Stimulated activated CD4-positive, alpha-beta T cell treated with anti-CD3 and anti-CD28 coated beads, Interleukin-1b, Interleukin-23, amount 100 ng/mL, for 4 hours (primary cell): Measurements from ENCODE around the gene IGFBP5.

ENCODE experiments used
- DNase-seq, 2 donors: peaks; one replicate each; pipeline ENCODE4 v3.0.0-alpha.2; 2020; ENCODE audit warnings: low read depth in 2 of 2

IGFBP5 gene

GRCh38 chr2:216695401-216695821 is at the start of gene IGFBP5:
Gene IGFBP5, minus strand, starts transcription at chr2:216695549. Its CDS starts 774 bp downstream, at chr2:216694775.
- DNase-seq, result no peak

DNA sequence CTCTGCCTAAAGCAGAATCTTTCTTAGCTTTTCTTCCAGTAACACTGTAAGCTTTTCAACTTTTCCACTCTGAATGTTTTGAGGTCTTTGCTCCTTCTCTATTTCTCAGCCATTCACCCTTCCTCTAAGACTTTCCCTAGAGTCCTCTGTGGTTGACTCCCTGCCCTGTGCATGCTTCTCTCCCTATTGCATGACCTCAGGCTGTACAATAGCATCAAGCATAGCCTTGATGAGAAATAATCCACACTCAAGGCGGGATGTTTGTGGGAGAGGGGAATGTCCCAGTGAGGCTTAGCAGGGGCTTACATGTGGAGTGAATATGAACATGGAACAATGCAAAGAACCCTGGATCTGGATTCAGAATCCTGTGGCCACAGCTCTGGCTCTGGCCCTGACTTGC is 48.4 kb upstream of the IGFBP5 start:
- DNase-seq, result no peak

DNA sequence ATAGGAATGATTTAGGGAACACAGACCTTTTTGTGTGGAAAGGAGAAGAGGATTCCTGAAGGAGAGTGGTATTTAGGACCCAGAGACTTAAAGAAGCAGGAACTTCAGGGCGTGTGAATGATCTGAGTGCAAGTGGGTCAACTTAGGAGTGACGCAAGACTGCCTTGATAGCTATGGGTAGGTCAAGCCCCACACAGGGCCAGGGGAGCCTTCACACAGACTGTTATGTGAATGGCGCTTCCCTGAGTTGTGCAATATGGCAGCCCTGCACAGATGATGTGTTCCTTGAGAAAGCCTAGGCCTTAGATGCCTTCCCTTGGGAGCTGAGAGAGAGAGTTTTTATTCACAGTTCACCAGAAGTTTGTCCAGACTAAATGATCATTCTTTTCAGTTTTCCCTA is 47.1 kb upstream of the IGFBP5 start:
- DNase-seq, result no peak

DNA sequence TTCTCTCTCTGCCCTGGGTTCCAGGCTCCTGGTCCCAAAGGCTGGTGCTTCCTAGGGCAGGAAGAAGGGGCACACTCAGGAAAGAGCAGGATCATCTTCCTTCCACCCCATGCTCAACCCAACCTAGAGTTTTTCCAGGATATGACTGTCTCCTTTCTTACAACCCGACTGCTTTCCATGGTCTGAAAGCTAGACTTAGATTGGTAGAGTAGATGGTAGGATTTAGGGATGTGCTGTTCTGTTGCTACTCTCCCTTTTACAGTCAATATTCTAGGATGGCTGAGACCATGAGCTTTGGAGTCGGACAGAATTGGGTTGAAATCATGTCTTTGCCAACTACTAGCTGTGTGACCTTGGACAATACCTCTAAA is 45.9 kb upstream of the IGFBP5 start:
- no peak for DNase-seq

DNA sequence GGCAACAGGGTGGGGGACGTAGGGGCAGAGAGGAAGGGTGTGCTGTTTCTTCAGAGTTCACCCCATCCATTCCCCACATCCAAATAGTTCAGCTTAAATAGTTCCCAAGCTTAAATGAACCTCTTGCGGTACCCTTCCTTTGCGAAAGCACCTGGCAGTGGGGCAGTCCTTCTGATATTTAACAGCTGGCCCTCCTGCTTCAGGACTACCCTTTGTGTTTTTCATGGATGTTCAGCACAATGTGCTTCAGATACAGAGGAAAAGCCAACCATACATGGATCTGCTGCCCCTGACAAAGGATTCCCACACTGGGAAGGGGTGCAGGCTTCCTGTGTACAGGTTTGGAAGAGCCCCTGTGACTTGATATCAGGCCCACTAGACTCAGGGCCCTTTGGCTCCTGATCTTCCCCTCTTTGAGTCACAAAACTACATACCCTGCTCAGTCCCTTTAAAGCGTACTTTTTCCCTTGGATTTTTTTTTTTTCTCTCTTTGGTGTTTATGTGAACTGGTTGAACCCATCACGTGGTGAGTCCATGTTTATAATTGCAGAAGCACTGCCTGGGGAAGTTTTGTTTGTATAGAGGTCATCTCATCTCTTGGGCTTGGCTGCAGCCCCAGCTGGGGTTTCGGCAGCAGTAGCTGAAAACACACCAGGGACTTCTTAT is 45.3 kb upstream of the IGFBP5 start:
- DNase-seq, result no peak

DNA sequence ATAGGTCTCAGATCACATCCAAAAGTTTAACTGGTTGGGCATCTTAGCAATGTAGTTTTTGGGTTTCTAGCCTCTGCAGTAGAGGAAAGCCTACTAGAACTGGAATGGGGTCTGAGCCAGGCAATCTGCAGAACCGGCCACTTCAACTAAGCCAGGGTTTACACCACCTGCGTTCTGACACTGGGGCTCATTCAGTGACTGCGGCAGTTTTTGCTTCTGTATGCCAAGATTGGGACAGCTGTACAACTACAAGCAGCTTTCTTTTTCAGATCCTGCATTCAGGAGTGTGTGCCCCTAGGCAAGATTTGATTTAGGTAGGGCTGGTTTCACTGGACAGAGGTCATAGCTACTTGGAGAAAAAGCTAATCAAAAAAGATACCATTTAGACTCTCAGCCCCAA is 43.7 kb upstream of the IGFBP5 start:
- DNase-seq, result no peak

DNA sequence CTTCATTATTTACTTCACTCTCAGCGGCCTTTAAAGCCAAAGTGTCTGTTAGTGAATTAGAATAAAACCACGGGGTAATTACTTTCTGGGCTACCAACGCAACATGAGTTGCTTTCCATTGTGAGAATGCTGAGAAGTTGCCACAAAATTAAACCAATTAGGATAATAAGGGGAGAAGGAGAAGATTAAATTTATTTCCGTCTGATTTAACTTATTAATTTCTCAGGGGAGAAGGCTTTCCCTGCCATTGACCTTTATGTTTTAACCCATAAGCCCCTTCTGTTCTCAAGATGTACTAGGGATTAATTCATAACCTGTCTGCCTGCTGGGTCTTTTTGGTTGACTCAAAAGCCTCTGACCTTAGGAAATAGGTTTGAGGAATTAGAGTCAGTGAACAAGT is 42.3 kb upstream of the IGFBP5 start:
- DNase-seq, result no peak

DNA sequence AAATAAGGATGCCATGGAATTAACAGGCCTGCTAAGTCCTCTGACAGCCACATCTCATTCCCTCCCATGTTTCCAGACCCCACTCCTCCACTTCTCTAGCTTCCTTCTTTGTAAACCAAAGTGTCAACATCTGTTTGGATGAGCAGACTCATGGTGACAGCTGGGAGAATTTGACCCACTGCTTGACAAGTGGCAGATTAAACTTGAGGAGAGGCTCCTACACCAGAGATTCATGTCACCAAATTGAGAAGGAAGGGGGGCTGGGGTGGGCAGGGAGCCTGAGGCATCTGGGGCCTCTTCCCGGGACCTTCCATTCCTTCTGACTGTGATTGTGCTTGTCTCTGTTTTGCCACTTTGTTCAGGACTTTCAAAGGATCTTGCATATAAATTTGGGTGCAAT is 41.0 kb upstream of the IGFBP5 start:
- DNase-seq, result no peak

DNA sequence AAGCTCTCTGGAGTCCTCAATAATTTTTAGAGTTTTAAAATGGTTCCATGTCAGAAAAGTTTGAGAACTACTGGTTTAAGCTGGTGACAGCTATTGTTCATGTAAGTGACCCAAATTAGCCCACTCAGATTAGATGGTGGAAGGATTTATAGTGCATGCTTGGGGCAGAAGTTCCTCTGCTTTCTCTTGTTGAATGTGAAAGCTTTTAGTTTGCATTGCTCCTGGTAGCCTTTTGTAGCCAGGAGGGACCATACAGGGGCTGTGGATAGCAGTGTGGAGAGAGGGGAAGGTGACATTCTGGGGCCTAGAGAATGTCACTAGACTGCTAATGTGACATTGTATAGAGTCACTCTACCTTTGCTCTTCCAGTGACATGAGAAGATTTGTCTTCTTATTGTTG is 40.3 kb upstream of the IGFBP5 start:
- DNase-seq, result no peak

GRCh38 chr2:216735086-216735485 is 39.7 kb upstream of the IGFBP5 start:
- DNase-seq, result no peak

DNA sequence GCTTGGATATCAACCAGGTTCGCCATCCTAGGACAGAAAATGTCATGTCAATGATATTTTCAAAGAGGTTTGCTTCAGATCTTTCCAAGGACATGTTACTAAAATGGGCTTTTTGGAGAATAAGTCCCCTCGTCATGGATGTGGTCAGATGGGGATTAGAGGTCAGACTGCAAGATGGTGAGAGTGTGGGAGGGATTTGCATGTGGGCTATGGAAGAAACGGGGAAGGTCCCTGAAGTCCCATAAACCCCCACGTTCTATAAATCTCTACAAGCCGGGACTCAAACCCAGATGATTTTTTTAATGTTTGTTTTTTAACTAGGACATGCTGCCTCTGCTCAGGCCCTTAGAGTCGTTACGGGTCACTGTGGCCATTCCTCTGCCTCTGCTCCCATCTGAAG is 37.7 kb upstream of the IGFBP5 start:
- no peak for DNase-seq

DNA sequence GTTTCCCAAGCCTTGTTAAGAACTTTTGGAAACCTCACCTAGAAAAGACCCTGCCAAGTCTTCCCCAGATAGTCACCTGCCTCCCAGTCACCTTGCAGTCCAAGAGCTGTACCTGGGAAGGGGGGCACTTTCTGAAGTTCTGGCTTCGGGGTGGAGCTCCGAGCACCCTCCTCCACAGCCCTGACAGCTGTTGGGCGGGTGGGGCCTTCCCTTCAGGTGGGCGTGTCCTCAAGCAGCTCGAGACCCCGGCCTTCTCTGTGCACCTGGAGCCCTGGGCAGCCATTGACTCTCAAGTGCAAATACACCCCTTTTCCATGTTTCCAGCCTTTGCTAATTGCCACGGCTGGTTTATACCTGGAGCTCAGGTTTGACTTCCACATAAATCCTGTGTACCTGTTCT is 37.0 kb upstream of the IGFBP5 start:
- DNase-seq, result no peak

DNA sequence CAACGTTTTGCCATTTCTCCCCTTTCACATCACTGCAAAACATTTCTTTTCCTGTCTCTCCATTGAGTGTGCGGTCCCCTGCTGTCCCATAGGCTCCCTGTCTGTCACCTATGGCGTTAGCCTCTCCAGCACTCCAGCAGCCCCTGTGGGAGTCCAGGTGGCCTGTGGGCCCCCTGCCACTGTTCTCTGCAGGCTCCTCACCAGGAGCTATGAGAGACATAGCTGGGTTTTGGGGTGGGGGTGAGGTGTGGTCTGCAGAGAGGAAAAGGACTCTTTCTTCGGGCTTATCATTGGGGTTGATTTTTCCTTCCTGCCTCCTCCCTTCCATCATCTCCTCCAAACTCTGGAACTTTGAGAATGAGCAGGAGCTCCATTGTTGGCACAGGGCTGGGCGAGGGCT is 36.1 kb upstream of the IGFBP5 start:
- DNase-seq, result no peak

DNA sequence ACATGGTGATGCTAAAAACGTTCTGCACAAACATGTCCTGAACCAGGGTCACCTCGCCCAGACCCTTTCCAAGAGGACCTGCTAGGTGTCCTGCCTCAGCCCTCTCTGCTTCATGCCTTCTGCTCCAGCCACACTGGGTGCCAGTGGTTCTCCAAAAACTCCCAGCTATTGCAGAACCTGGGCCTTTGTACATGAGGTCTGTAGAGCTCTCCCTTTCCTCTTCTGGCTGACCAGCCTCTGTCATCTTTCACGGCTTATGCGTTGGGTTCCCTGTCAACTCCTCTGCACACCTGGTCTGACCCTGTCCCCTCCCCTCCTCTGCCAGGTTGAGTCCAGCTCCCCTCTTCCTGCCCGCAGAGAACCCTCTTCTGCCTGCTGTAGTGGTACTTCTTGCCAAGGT is 35.5 kb upstream of the IGFBP5 start:
- no peak for DNase-seq

DNA sequence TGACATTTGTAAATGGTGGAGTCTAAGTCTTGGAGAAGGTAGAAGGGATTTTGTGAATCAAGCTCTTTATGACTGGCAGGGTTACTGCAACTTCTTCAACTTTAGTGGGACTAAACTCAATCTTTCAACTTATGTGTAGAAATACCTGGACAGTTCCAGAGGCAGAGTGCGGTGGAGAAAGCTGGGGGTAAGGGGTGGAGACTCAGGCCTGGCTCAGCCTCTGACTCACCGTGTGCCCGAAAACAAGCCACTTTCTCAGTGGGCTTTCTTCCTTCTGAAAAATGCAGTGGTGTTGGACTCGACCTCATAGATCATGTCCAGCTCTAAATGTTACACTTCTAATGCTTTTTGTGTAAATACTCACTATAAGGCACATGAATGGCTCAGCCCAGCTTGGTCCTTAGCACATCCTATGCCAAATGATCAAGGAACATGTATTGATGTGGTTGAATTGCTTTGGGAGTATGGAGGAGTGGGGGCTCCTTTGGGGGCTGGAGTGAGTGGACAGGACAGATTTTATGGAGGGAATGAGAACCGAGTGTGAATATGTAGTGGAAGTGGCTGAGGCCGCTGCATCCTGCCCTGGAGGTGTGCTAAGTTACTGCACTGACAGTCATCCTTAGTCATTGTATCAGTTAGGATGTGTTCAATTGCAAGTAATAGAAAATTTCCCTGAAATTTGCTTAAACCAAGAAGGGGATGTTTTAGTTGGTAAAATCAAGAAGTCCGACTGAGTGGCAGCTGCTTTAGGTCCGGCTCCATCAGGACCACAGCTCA is 32.2 kb upstream of the IGFBP5 start:
- no peak for DNase-seq

DNA sequence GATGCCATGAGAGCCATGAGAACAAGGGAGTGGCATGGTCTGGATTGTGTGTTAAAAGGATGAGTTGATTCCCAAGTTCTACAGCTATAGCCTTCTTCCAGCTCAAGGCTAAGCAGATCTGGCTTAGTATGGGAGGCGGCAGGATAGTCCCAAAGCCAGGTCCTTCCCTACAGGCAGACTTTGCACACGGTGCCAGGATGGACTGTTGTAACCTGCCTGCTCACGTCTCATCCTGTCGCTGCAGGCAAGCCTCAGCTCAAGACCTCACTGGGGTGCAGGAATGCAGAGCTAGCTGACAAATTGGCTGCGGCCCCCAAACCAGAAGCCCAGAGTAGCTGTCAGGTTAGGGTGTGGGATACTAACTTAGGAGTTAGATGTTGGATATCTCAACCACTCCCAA is 28.8 kb upstream of the IGFBP5 start:
- DNase-seq, result no peak

DNA sequence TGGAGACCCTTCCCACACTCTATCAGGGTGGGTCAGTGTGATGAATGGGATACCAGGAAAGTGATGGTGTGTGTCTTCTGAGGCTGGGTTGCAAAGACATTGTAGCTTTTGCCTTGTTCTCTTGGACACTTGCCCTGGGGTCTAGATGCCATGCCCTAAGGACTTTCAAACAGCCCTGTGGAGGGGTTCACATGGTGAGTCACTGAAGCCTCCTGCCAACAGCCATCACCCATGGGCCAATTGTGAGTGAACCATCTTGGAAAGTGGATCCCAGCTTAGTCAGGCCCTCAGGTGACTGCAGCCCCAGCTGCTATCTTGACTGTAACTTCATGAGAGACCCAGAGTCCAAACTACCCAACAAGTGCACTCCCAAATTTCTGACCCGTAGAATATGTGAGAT is 25.8 kb upstream of the IGFBP5 start:
- no peak for DNase-seq

GRCh38 chr2:216720722-216721121 is 25.4 kb upstream of the IGFBP5 start:
- DNase-seq, result no peak

DNA sequence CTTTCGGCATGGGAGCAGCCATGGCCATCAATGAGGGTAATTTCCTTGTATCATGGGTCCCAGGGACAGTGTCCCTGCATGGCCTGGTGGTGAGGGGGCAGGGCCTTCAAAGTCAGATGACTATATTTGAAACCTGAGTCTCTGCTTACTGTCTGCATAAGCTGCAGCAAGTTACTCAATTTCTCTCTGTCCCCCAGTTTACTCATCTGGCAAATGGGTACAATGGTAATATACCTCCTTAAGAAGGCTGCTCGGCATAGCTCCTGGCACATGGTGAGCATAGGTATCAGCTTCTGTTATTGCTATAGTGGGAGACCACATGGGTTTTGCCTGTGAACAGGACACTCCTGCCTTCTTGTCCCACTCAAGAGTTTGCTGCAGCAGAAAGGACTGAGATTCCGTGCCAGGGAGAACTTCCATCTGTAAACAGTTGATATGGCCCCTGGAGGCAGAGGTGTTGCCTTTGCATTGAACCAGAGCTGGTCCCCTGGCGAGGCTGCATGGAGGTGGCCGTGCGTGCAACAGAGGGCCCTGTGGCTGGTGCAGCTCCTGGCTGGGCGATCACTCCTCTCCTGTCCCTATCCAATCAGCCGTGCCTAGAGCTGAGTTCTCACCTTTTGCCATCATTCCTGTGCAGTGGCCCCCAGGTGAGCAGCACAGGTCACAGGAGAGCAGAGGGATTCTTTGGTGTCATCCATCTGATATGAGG is 22.7 kb upstream of the IGFBP5 start:
- DNase-seq, result no peak

- DNase-seq, result no peak
These were observed 22.1 kb upstream of the IGFBP5 start for GRCh38 chr2:216717491-216717901.

DNA sequence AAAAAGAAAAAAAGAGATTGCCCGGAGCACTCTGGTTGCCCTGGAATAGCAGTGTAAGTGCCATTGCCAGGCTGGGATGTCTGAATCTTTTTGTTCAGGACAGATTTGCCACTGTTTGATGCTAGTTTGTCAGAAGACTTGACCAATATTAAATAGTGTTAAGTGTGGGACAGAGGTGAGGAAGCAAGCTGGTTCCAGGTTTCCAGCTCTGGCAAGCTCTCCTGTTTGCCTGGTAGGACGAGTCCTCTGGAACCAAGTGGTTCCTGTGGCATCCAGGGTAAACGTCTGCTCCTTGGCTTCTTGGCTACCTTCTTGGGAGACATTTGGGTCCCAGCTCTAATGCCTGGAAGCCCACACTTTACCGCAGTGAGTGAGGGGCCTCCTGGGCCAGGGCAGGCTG is 20.8 kb upstream of the IGFBP5 start:
- no peak for DNase-seq

- DNase-seq, result no peak
These were observed 20.1 kb upstream of the IGFBP5 start for GRCh38 chr2:216715402-216715974.

DNA sequence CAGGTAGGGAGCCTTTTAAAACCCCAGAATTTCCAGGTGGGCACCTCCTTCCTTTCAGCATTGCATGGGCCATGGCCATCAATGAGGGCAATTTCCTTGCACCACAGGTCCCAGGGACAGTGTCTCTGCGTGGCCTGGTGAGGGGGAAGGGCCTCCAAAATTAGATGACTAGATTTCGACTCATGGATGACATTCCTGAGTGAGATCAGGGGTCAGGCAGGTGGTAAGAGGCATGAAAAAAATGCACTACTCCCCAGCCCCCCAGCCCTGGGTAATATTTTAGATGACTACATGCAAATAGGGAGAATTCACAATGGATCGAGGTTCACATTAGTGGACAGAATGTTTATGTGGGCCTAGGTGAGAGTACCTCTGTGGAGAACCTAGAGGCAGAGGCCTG is 19.0 kb upstream of the IGFBP5 start:
- DNase-seq, result no peak
